Brain microvascular endothelial cell (primary cell): ENCODE results near the gene FJX1.

Experiments used
- DNase-seq: peaks from one replicate; pipeline ENCODE4 v3.0.0-alpha.2; 2020
- H3K27ac ChIP-seq: fragments of 250-450 bp; sonication (Bioruptor Pico); 2 replicates; pipeline ENCODE4 v1.5.1; 2020; ENCODE audit warnings: mild to moderate bottlenecking, moderate library complexity
- H3K27me3 ChIP-seq: fragments of 250-450 bp; sonication (Bioruptor Pico); replicated peaks from 2 replicates; pipeline ENCODE4 v1.5.1; 2020; ENCODE audit warnings: mild to moderate bottlenecking
- H3K36me3 ChIP-seq: fragments of 250-450 bp; sonication (Bioruptor Pico); replicated peaks from 2 replicates; pipeline ENCODE4 v1.5.1; 2020; ENCODE audit warnings: mild to moderate bottlenecking
- H3K4me3 ChIP-seq: 2 replicates; pipeline ENCODE4 v1.5.1; 2011; ENCODE audit warnings: low read depth, mild to moderate bottlenecking, control low read depth, low read length, moderate library complexity
- in situ Hi-C: cut with HindIII; loops from 2 replicates; pipeline ENCODE4 v1.10.0; 2017; ENCODE audit warnings: low sequenced_read_pairs, low pct_ligation_motif_present
- TF ChIP-seq, protein P1 (sequence below): IDR thresholded peaks from 2 replicates; pipeline ENCODE4 v1.5.1; 2011; ENCODE audit warnings: low read depth, mild to moderate bottlenecking, moderate library complexity, low read length, control low read depth, inconsistent platforms; ENCODE audit errors: missing control alignments

Gene FJX1

DNA sequence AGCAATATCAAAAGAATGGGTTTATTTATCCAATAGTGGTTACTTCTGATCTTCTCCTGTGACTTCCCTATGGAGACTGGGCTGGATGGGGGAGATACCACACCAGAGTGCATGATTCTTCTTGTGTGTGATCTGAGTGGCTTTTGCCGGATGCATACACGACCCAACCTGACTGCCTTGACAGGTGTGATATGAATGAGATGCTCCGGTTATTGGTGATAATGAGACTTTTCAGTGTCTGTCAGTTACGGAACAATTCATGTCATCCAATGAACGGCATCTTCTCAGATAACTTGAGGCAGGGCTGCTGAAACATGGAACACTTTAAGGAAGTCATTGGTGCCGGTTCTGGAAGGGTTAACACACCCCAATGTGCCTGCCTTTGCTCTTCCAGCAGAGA, 17.7 kb downstream of the FJX1 start:
- Histone ChIP-seq H3K4me3 (no peak overlapping the region), H3K36me3 (no peaks in the 10 kb centered on the region), H3K27me3 (no peaks in the 10 kb centered on the region), H3K27ac (no peak overlapping the region)
- TF ChIP-seq, protein P1, sequence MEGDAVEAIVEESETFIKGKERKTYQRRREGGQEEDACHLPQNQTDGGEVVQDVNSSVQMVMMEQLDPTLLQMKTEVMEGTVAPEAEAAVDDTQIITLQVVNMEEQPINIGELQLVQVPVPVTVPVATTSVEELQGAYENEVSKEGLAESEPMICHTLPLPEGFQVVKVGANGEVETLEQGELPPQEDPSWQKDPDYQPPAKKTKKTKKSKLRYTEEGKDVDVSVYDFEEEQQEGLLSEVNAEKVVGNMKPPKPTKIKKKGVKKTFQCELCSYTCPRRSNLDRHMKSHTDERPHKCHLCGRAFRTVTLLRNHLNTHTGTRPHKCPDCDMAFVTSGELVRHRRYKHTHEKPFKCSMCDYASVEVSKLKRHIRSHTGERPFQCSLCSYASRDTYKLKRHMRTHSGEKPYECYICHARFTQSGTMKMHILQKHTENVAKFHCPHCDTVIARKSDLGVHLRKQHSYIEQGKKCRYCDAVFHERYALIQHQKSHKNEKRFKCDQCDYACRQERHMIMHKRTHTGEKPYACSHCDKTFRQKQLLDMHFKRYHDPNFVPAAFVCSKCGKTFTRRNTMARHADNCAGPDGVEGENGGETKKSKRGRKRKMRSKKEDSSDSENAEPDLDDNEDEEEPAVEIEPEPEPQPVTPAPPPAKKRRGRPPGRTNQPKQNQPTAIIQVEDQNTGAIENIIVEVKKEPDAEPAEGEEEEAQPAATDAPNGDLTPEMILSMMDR = no peak
- in situ Hi-C loops = no loop called here
- no peak for DNase-seq

DNA sequence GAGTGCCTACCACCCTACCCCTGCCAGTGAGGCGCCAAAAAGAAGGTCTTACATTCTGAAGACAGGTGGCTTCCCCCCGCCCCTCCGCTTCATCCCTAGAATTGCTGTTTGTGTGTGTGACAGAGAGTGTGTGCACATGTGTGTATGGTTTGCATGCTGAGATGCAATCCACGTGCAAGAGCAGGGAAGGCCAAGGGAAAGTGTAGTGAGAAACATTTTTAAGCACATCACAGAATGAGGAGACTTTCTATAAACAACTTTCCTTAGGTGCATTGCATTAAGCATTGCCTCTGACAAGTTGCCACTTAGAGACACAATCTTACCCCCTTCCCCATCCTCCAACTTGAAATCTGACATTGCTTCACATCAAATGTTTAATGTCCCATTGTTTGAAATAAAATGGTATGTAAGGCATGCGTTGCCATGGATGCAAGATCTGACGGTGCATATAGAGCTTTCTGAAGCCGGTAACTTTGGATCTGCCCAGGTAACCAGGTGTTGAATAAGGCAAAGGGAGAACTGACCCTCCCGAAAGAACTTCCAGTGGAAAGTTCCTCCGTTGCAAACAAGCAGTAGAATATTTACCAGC, 21.4 kb downstream of the FJX1 start:
- in situ Hi-C loops = no loop called here

DNA sequence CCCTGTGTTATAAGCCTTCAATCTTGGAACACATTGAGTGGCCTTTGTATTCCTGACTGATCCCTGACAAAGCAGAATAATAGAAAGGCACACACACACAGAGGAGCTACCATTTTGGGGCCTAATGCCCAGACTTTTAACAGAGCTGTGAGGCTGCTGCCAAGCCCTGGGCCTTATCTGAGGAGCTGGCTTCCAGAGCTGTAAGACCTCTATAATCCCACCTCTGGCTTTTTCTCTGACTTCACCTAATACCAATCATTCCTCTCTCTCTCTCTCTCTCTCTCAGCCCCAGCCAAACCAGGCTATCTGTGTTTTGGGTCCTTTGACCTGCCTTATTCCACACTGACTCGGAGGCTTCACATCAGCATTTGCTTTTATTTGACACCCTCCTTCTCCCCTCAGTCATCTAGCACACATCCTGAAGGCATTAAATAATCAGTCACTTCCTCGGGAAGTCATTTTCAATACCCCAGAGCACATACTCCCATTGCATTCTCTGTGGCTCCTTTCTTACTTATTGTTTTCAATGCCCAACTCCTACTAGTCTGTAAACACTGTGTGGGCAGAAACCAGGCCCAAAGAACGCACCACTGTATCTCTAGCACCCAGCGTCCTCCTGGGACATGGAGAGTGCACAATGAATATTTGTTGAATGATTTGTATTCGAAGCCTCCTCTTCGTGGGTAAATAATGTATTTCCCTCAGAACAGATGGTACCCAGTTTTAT, 23.1 kb downstream of the FJX1 start:
- DNase-seq = no peak
- H3K27ac ChIP-seq = no peak overlapping the region
- in situ Hi-C loops = no loop called here
- no peak overlapping the region for H3K4me3 ChIP-seq
- no peaks in the 10 kb centered on the region for H3K36me3 ChIP-seq
- TF ChIP-seq, protein P1 = no peak
- no peaks in the 10 kb centered on the region for H3K27me3 ChIP-seq

More for the DNA sequence above, 21.4 kb downstream of the FJX1 start:
- no peak overlapping the region for H3K4me3 ChIP-seq
- TF ChIP-seq, protein P1 = no peak
- H3K27ac ChIP-seq = no peak overlapping the region
- H3K36me3 ChIP-seq = no peaks in the 10 kb centered on the region
- DNase-seq = no peak
- no peaks in the 10 kb centered on the region for H3K27me3 ChIP-seq

DNA sequence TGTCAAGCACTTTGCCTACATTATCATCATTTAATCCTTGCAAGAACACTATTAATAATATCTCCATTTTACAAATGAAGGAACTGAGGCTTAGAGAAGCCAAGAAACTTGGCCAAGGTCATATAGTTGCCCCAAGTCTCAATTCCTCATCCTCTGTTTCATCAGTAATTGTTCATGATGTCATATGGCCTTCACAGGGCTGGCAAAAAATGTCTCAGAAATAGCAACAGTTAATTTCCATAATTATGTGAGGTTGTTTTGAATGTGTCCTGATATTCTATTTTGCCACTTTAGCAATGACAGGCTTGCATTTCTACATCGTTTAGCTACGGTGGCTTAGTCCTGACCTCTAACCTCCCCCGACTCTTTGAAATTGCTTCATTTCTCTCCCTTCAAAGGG, 23.7 kb downstream of the FJX1 start:
- Histone ChIP-seq H3K4me3 (no peak overlapping the region), H3K36me3 (no peaks in the 10 kb centered on the region), H3K27me3 (no peaks in the 10 kb centered on the region), H3K27ac (no peak overlapping the region)
- in situ Hi-C loops = no loop called here
- DNase-seq = no peak
- TF ChIP-seq, protein P1 = no peak

DNA sequence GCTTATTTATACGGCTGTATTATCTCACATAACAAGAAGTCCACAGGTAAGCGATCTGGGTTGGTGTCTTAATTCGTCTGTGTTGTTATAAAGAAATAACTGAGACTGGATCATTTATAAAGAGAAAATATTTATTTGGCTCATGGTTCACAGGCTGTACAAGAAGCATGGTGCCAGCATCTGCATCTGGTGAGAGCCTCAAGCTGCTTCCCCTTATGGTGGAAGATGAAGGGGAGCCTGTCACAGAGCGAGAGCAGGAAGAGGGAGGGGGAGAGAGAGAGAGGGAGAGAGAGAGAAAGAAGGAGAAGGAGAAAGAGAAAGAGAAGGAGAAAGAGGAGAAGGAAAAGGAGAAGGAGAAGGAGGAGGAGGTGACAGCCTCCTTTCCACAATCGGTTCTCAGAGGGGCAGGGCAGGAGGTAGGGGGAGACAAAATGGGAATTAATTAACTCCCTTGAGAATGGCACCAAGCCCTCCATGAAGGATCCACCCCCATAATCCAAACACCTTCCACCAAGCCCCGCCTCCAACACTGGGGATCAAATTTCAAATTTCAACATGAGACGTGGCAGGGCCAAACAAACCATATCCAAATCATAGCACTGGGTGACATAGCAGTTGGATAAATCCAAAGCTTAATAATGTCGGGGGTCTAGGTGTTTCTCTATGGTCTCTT, 29.3 kb downstream of the FJX1 start:
- TF ChIP-seq, protein P1 = no peak
- Histone ChIP-seq H3K27me3 (no peaks in the 10 kb centered on the region), H3K27ac (no peak overlapping the region), H3K36me3 (no peaks in the 10 kb centered on the region), H3K4me3 (no peak overlapping the region)
- no peak for DNase-seq
- in situ Hi-C loops = no loop called here
